GM12878 (cell line): ENCODE results near the gene ASCC3. TPM values are rescaled to one million over a fixed set of nuclear protein-coding genes. Genes with fewer than 3 reads are reported as not detected.
A peak's percentile ranks its signal among the peaks of the same experiment; 100 is the strongest.

ENCODE experiments used
- BMI1 ChIP-seq: fragments of 450-650 bp; IDR thresholded peaks from 2 replicates; pipeline ENCODE4 v1.6.1; 2016; ENCODE audit warnings: mild to moderate bottlenecking, moderate library complexity, borderline replicate concordance
- CREB1 ChIP-seq: IDR thresholded peaks from 2 replicates; pipeline ENCODE4 v1.6.1; 2012; ENCODE audit warnings: low read depth, mild to moderate bottlenecking, inconsistent platforms
- EED ChIP-seq: sonication (generic); IDR thresholded peaks from 2 replicates; pipeline ENCODE4 v1.6.1; 2016; ENCODE audit warnings: antibody characterized with exemption, low read depth
- MXI1 ChIP-seq: fragments of 150-350 bp; IDR thresholded peaks from 2 replicates; pipeline ENCODE4 v1.6.1; 2011; ENCODE audit warnings: low read depth, mild to moderate bottlenecking, inconsistent platforms, low read length, improper control_type of control experiment
- MYB ChIP-seq: fragments of 150-350 bp; IDR thresholded peaks from 2 replicates; pipeline ENCODE4 v1.6.1; 2014; ENCODE audit warnings: mild to moderate bottlenecking, low read depth, low read length, borderline replicate concordance
- NR2C1 ChIP-seq: fragments of 450-650 bp; IDR thresholded peaks from 2 replicates; pipeline ENCODE4 v1.6.1; 2017; ENCODE audit warnings: antibody characterized with exemption, mild to moderate bottlenecking, moderate library complexity
- PAX8 ChIP-seq: fragments of 450-650 bp; IDR thresholded peaks from 2 replicates; pipeline ENCODE4 v1.6.1; 2017; ENCODE audit warnings: mild to moderate bottlenecking, moderate library complexity
- SRF ChIP-seq, 2 experiments: IDR thresholded peaks; 2 replicates each; pipeline ENCODE4 v1.6.1; 2011; ENCODE audit warnings: low read depth in 2 of 2, low read length in 2 of 2, mild to moderate bottlenecking in 1 of 2, moderate library complexity in 1 of 2
- STAT1 ChIP-seq: fragments of 450-650 bp; conservative IDR thresholded peaks from 2 replicates; pipeline ENCODE4 v1.6.1; 2014; ENCODE audit warnings: antibody characterized with exemption, mild to moderate bottlenecking
- ZNF24 ChIP-seq: fragments of 450-650 bp; IDR thresholded peaks from 2 replicates; pipeline ENCODE4 v1.6.1; 2017; ENCODE audit warnings: antibody characterized with exemption, mild to moderate bottlenecking
- ZNF592 ChIP-seq: fragments of 450-650 bp; IDR thresholded peaks from 2 replicates; pipeline ENCODE4 v1.6.1; 2017; ENCODE audit warnings: mild to moderate bottlenecking, moderate library complexity
- polyA plus RNA-seq, 11 experiments: library from polyadenylated mRNA; depleted of rRNA in 4 of 11; unstranded in 6 of 11; stranded (reverse) in 5 of 11; fragments of >200 nt; fragmentation: Nextera tagmentation in 4 of 11; fragmentation: Illumina TruSeq in 1 of 11; extraction: Ambion mirVana in 4 of 11; extraction: Trizol in 1 of 11; gene quantifications; 1 replicate in 1 of 11; 2 replicates in 10 of 11; pipeline versions ENCODE4 v1.2.1 to v1.2.3, GENCODE V29; 2011 to 2016; ENCODE audit warnings: inconsistent platforms in 2 of 11, missing spikeins in 2 of 11, low read depth in 1 of 11
- total RNA-seq, 4 experiments: library from RNA; depleted of rRNA in 3 of 4; stranded (reverse); fragments of >200 nt in 3 of 4; fragmentation: Illumina TruSeq in 1 of 4; extraction: Trizol in 1 of 4; gene quantifications; 2 replicates each; pipeline versions ENCODE4 v1.2.1 to v1.2.3, GENCODE V29; 2013 to 2021
- TF ChIP-seq, protein P1 (sequence below): fragments of 450-650 bp; IDR thresholded peaks from 2 replicates; pipeline ENCODE4 v1.6.1; 2017; ENCODE audit warnings: mild to moderate bottlenecking, moderate library complexity
- TF ChIP-seq, protein P2 (sequence below): fragments of 450-650 bp; IDR thresholded peaks from 2 replicates; pipeline ENCODE4 v1.6.1; 2014; ENCODE audit warnings: mild to moderate bottlenecking
- TF ChIP-seq, protein P3 (sequence below): fragments of 450-650 bp; formaldehyde crosslinking; IDR thresholded peaks from 2 replicates; pipeline ENCODE4 v1.4.0; 2022; ENCODE audit warnings: mild to moderate bottlenecking, moderate library complexity

Gene ASCC3
- total and polyA plus RNA-seq, 10 of the 15 experiments (the other 5 are each of a cell fraction or from before 2014, with no cell fraction given), result 19.9 to 76.2 (median 55.9) TPM

GRCh38 chr6:100461917-100462705 is 419.0 kb downstream of the ASCC3 start (continued):
- TF ChIP-seq, protein P1, sequence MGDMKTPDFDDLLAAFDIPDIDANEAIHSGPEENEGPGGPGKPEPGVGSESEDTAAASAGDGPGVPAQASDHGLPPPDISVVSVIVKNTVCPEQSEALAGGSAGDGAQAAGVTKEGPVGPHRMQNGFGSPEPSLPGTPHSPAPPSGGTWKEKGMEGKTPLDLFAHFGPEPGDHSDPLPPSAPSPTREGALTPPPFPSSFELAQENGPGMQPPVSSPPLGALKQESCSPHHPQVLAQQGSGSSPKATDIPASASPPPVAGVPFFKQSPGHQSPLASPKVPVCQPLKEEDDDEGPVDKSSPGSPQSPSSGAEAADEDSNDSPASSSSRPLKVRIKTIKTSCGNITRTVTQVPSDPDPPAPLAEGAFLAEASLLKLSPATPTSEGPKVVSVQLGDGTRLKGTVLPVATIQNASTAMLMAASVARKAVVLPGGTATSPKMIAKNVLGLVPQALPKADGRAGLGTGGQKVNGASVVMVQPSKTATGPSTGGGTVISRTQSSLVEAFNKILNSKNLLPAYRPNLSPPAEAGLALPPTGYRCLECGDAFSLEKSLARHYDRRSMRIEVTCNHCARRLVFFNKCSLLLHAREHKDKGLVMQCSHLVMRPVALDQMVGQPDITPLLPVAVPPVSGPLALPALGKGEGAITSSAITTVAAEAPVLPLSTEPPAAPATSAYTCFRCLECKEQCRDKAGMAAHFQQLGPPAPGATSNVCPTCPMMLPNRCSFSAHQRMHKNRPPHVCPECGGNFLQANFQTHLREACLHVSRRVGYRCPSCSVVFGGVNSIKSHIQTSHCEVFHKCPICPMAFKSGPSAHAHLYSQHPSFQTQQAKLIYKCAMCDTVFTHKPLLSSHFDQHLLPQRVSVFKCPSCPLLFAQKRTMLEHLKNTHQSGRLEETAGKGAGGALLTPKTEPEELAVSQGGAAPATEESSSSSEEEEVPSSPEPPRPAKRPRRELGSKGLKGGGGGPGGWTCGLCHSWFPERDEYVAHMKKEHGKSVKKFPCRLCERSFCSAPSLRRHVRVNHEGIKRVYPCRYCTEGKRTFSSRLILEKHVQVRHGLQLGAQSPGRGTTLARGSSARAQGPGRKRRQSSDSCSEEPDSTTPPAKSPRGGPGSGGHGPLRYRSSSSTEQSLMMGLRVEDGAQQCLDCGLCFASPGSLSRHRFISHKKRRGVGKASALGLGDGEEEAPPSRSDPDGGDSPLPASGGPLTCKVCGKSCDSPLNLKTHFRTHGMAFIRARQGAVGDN, result no peak
- TF ChIP-seq, protein P2, sequence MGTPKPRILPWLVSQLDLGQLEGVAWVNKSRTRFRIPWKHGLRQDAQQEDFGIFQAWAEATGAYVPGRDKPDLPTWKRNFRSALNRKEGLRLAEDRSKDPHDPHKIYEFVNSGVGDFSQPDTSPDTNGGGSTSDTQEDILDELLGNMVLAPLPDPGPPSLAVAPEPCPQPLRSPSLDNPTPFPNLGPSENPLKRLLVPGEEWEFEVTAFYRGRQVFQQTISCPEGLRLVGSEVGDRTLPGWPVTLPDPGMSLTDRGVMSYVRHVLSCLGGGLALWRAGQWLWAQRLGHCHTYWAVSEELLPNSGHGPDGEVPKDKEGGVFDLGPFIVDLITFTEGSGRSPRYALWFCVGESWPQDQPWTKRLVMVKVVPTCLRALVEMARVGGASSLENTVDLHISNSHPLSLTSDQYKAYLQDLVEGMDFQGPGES, result no peak
- TF ChIP-seq ZNF592 (no peak), BMI1 (0 out of 2 replicates have a peak, but pooled peaks have one; percentile 18), CREB1 (no peak), EED (no peak), NR2C1 (no peak), PAX8 (no peak), SRF (IDR thresholded peaks at IDR 0.05; ENCODE audit: low read depth in 2 of 2, low read length in 2 of 2) (no peak), STAT1 (no peak), MXI1 (no peak), ZNF24 (no peak), MYB (no peak)
- TF ChIP-seq, protein P3, sequence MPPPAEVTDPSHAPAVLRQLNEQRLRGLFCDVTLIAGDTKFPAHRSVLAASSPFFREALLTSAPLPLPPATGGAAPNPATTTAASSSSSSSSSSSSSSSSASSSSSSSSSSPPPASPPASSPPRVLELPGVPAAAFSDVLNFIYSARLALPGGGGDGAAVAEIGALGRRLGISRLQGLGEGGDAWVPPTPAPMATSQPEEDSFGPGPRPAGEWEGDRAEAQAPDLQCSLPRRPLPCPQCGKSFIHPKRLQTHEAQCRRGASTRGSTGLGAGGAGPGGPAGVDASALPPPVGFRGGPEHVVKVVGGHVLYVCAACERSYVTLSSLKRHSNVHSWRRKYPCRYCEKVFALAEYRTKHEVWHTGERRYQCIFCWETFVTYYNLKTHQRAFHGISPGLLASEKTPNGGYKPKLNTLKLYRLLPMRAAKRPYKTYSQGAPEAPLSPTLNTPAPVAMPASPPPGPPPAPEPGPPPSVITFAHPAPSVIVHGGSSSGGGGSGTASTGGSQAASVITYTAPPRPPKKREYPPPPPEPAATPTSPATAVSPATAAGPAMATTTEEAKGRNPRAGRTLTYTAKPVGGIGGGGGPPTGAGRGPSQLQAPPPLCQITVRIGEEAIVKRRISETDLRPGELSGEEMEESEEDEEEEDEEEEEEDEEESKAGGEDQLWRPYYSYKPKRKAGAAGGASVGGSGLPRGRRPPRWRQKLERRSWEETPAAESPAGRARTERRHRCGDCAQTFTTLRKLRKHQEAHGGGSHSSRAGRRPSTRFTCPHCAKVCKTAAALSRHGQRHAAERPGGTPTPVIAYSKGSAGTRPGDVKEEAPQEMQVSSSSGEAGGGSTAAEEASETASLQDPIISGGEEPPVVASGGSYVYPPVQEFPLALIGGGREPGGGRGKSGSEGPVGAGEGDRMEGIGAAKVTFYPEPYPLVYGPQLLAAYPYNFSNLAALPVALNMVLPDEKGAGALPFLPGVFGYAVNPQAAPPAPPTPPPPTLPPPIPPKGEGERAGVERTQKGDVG, result no peak
